ENCODE data around the gene SPIN1. TPM values are rescaled to one million over a fixed set of nuclear protein-coding genes. Genes with fewer than 3 reads are reported as not detected.

Gene SPIN1
- total RNA-seq, 4 donors from 2014 or later = 55.8 to 388 (median 127) TPM

GRCh38 chr9:88458716-88459465 is 70.6 kb downstream of the SPIN1 start:
- H3K9me3 ChIP-seq = no peaks in the 10 kb centered on the region
- H3K27ac ChIP-seq = peak overlapping the region; percentile 16 to 55
- H3K4me3 ChIP-seq = no peak overlapping the region
- no peak for TF ChIP-seq CTCF (IDR thresholded peaks at IDR 0.05)
- H3K36me3 ChIP-seq = no peaks in the 10 kb centered on the region
- peaks cover 0 to 3% of the 10 kb centered on the region in 2 donors for H3K4me1 ChIP-seq
- intact Hi-C loops (cut with DNase I; ENCODE audit: low total_unique reads) = no loop called here
- DNase-seq = no peak
- H3K27me3 ChIP-seq = no peaks in the 10 kb centered on the region

GRCh38 chr9:88460587-88461332 is 72.5 kb downstream of the SPIN1 start:
- Histone ChIP-seq H3K4me3 (no peak overlapping the region), H3K4me1 (peaks cover 0 to 3% of the 10 kb centered on the region in 2 donors), H3K36me3 (no peaks in the 10 kb centered on the region), H3K27me3 (no peaks in the 10 kb centered on the region), H3K27ac (peak overlapping the region; percentile 32 to 55), H3K9me3 (no peaks in the 10 kb centered on the region)
- TF ChIP-seq POLR2A (IDR thresholded peaks at IDR 0.05) = no peak
- no peak for TF ChIP-seq CTCF (IDR thresholded peaks at IDR 0.05)
- DNase-seq = no peak
- intact Hi-C loops (cut with DNase I; ENCODE audit: low total_unique reads) = no loop called here

- intact Hi-C loops (cut with DNase I; ENCODE audit: low total_unique reads) = no loop called here
- H3K36me3 ChIP-seq = no peaks in the 10 kb centered on the region
- DNase-seq = no peak
- no peak overlapping the region for H3K27ac ChIP-seq
- H3K27me3 ChIP-seq = no peaks in the 10 kb centered on the region
- H3K4me3 ChIP-seq = no peak overlapping the region
- no peak for TF ChIP-seq POLR2A (IDR thresholded peaks at IDR 0.05)
- TF ChIP-seq CTCF (IDR thresholded peaks at IDR 0.05) = no peak
- no peaks in the 10 kb centered on the region for H3K9me3 ChIP-seq
- peaks cover 0 to 3% of the 10 kb centered on the region in 2 donors for H3K4me1 ChIP-seq
Observed at GRCh38 chr9:88462191-88462590, 73.9 kb downstream of the SPIN1 start.

GRCh38 chr9:88464851-88465250 is 76.6 kb downstream of the SPIN1 start:
- no peaks in the 10 kb centered on the region for H3K9me3 ChIP-seq
- H3K4me1 ChIP-seq = peaks cover 0 to 3% of the 10 kb centered on the region in 2 donors
- no peaks in the 10 kb centered on the region for H3K27me3 ChIP-seq
- intact Hi-C loops (cut with DNase I; ENCODE audit: low total_unique reads) = no loop called here
- DNase-seq = no peak
- H3K36me3 ChIP-seq = no peaks in the 10 kb centered on the region
- no peak overlapping the region for H3K4me3 ChIP-seq
- H3K27ac ChIP-seq = no peak overlapping the region
- TF ChIP-seq POLR2A (IDR thresholded peaks at IDR 0.05) (no peak), CTCF (IDR thresholded peaks at IDR 0.05) (no peak)

GRCh38 chr9:88468226-88468625 is 80.0 kb downstream of the SPIN1 start:
- H3K9me3 ChIP-seq = no peaks in the 10 kb centered on the region
- H3K4me1 ChIP-seq = no peaks in the 10 kb centered on the region
- H3K36me3 ChIP-seq = no peaks in the 10 kb centered on the region
- no peak overlapping the region for H3K4me3 ChIP-seq
- no peak for DNase-seq
- H3K27me3 ChIP-seq = no peaks in the 10 kb centered on the region
- TF ChIP-seq CTCF (IDR thresholded peaks at IDR 0.05) (no peak), POLR2A (IDR thresholded peaks at IDR 0.05) (no peak)
- no peak overlapping the region for H3K27ac ChIP-seq
- intact Hi-C loops (cut with DNase I; ENCODE audit: low total_unique reads) = no loop called here
